Kidney tubule cell (primary cell): ENCODE measurements around the gene ANO2.

Source experiments
- DNase-seq: peaks from one replicate; pipeline ENCODE4 v3.0.0-alpha.2; 2018; ENCODE audit warnings: low spot score

Gene ANO2

GRCh38 chr12:5514016-5514415 lies 431.0 kb downstream of the ANO2 start:
- no peak for DNase-seq

- no peak for DNase-seq
Measured at GRCh38 chr12:5513406-5513805, 431.7 kb downstream of the ANO2 start.
